ENCODE data around the gene SRSF9. TPM values are rescaled to one million over a fixed set of nuclear protein-coding genes. Genes with fewer than 3 reads are reported as not detected.

Gene SRSF9
- 207 and 311 TPM in 2 replicates for total RNA-seq

GRCh38 chr12:120469450-120470149 is at the start of gene SRSF9:
Gene SRSF9, minus strand, starts transcription at chr12:120469748. Its CDS starts 139 bp downstream, at chr12:120469609.

GRCh38 chr12:120495731-120496412 is 26.3 kb upstream of the SRSF9 start, which contains the start of gene DYNLL1:
Gene DYNLL1, plus strand, starts transcription at chr12:120496113. Its CDS starts 309 bp downstream, at chr12:120496422.

GRCh38 chr12:120445911-120446843 is 23.4 kb downstream of the SRSF9 start, which contains the start of the genes GATC and TRIAP1:
Gene GATC, plus strand, starts transcription at chr12:120446444. Its CDS starts 37 bp downstream, at chr12:120446481.
Gene TRIAP1, minus strand, starts transcription at chr12:120446384. Its CDS starts 12 bp downstream, at chr12:120446372.

GRCh38 chr12:120437735-120438494 is 31.6 kb downstream of the SRSF9 start, which contains the start of gene COX6A1:
Gene COX6A1, plus strand, starts transcription at chr12:120438113. Its CDS starts 14 bp downstream, at chr12:120438127.

Other genes with a start within 250 kb of the SRSF9 start
- gene PXN, start 204.0 kb downstream of the SRSF9 start, total RNA-seq = 35.5 and 74.6 TPM in 2 replicates
- under 0.01 and 1,000 TPM in 2 replicates for gene RNU4-2, start 177.8 kb downstream of the SRSF9 start, total RNA-seq
- under 0.01 and 1,458 TPM in 2 replicates for gene RNU4-1, start 176.5 kb downstream of the SRSF9 start, total RNA-seq
- 0.66 and 2.4 TPM in 2 replicates for gene SIRT4, start 167.4 kb downstream of the SRSF9 start, total RNA-seq
- gene PLA2G1B, start 142.0 kb downstream of the SRSF9 start, total RNA-seq = not detected in 2 replicates
- 0.11 TPM in 1 of 2 replicates, not detected in the other for gene MSI1, start 100.6 kb downstream of the SRSF9 start, total RNA-seq
- gene COX6A1, start 31.6 kb downstream of the SRSF9 start, total RNA-seq = 464 and 504 TPM in 2 replicates
- 20.4 and 21.9 TPM in 2 replicates for gene TRIAP1, start 23.4 kb downstream of the SRSF9 start, total RNA-seq
- 20.5 and 24.0 TPM in 2 replicates for gene GATC, start 23.3 kb downstream of the SRSF9 start, total RNA-seq
- gene DYNLL1, start 26.4 kb upstream of the SRSF9 start, total RNA-seq = 258 and 322 TPM in 2 replicates
- gene COQ5, start 59.4 kb upstream of the SRSF9 start, total RNA-seq = 28.9 and 34.3 TPM in 2 replicates
- gene RNF10, start 64.6 kb upstream of the SRSF9 start, total RNA-seq = 133 and 137 TPM in 2 replicates
- gene POP5, start 111.7 kb upstream of the SRSF9 start, total RNA-seq = 41.0 and 63.3 TPM in 2 replicates
- 0.44 and 1.1 TPM in 2 replicates for gene CABP1, start 170.9 kb upstream of the SRSF9 start, total RNA-seq
- 145 and 187 TPM in 2 replicates for gene MLEC, start 217.4 kb upstream of the SRSF9 start, total RNA-seq
- 32.2 and 37.5 TPM in 2 replicates for gene UNC119B, start 240.7 kb upstream of the SRSF9 start, total RNA-seq